GM12878 (cell line): Measurements from ENCODE around the gene CXCL17. TPM values are rescaled to one million over a fixed set of nuclear protein-coding genes. Genes with fewer than 3 reads are reported as not detected.
"Not testable (repeated sequence)": the region's sequence is repeated elsewhere in the genome, so short reads cannot be mapped to it uniquely, and the experiment has no call there.

Experiments
- ATAC-seq: fragments of 200-7000 bp; cut with Tn5 transposase; 3 replicates; pipeline ENCODE4 v1.9.1; 2020; ENCODE audit warnings: mild to moderate bottlenecking, moderate library complexity
- BruUV-seq: library from RNA; stranded (reverse); fragments of 400-500 nt; replicated peaks from 2 replicates; lab custom pipeline; 2021; lab: Mats Ljungman, UMichigan
- CTCF ChIA-PET: fragments of 300-600 bp; sonication (Branson Sonifier 250); formaldehyde crosslinking; extraction: SDS; loops from one replicate; lab custom pipeline; 2021; ENCODE audit warnings: inconsistent platforms; lab: Yijun Ruan, JAX
- POLR2A ChIA-PET: fragments of 350-600 bp; formaldehyde crosslinking; extraction: SDS; loops from one replicate; lab custom pipeline; 2021; ENCODE audit warnings: inconsistent platforms; lab: Charles Lee
- RAD21 ChIA-PET: fragments of 300-600 bp; sonication (Branson Sonifier 250); formaldehyde crosslinking; loops from one replicate; lab custom pipeline; 2023; ENCODE audit warnings: antibody characterized with exemption; ENCODE audit not compliant: unreplicated experiment; lab: Charles Lee
- SMC1A ChIA-PET: fragments of 300-600 bp; sonication (Branson Sonifier 250); formaldehyde crosslinking; loops from one replicate; lab custom pipeline; 2023; ENCODE audit not compliant: unreplicated experiment, uncharacterized antibody; lab: Charles Lee
- DNase-seq: peaks from one replicate; pipeline ENCODE4 v3.0.0-alpha.2; 2011; ENCODE audit warnings: low read depth, low spot score
- FAIRE-seq: peaks from 3 replicates; lab custom pipeline; 2011; peaks lifted over from hg19 to GRCh38; lab: Jason Lieb, UNC
- H2AFZ ChIP-seq: 2 replicates; pipeline ENCODE4 v1.6.0; 2011; ENCODE audit warnings: low read depth, low read length, control low read depth; ENCODE audit not compliant: control insufficient read depth
- H3K27ac ChIP-seq: 2 replicates; pipeline ENCODE4 v1.5.1; 2011; ENCODE audit warnings: control low read depth; ENCODE audit not compliant: control insufficient read depth, insufficient read depth
- H3K27me3 ChIP-seq, 2 experiments: replicated peaks in 1 of 2; 2 replicates each; pipeline versions ENCODE4 v1.6.0 to v1.6.1; 2011; ENCODE audit warnings: low read length in 1 of 2; ENCODE audit not compliant: control insufficient read depth in 2 of 2, insufficient read depth in 2 of 2
- H3K36me3 ChIP-seq, 2 experiments: 2 replicates each; pipeline ENCODE4 v1.5.1; 2011; ENCODE audit warnings: low read length in 1 of 2; ENCODE audit not compliant: control insufficient read depth in 2 of 2, insufficient read depth in 2 of 2
- H3K4me1 ChIP-seq: 2 replicates; pipeline ENCODE4 v1.6.1; 2011; ENCODE audit warnings: mild to moderate bottlenecking, low read length, moderate library complexity, mixed read lengths; ENCODE audit not compliant: control insufficient read depth, insufficient read depth
- H3K4me2 ChIP-seq: 2 replicates; pipeline ENCODE4 v1.6.0; 2011; ENCODE audit warnings: control low read depth; ENCODE audit not compliant: control insufficient read depth, insufficient read depth
- H3K4me3 ChIP-seq: fragments of 200-600 bp; sonication (generic); 2 replicates; pipeline ENCODE4 v1.5.1; 2016
- H3K79me2 ChIP-seq: 2 replicates; pipeline ENCODE4 v1.6.0; 2011; ENCODE audit warnings: low read length; ENCODE audit not compliant: control insufficient read depth, insufficient read depth
- H3K9ac ChIP-seq: 2 replicates; pipeline ENCODE4 v1.8.0; 2011; ENCODE audit warnings: low read length, control low read depth, mixed read lengths; ENCODE audit not compliant: control insufficient read depth, insufficient read depth
- H3K9me3 ChIP-seq: replicated peaks from 3 replicates; pipeline ENCODE4 v1.5.1; 2011; ENCODE audit warnings: mild to moderate bottlenecking, low read length; ENCODE audit not compliant: control insufficient read depth, insufficient read depth
- H4K20me1 ChIP-seq: 2 replicates; pipeline ENCODE4 v1.6.0; 2011; ENCODE audit not compliant: control insufficient read depth, insufficient read depth
- CREM ChIP-seq: IDR thresholded peaks from 2 replicates; pipeline ENCODE4 v1.6.1; 2014; ENCODE audit warnings: antibody characterized with exemption, low read depth
- EGR1 ChIP-seq, 2 experiments: IDR thresholded peaks; 1 replicate in 1 of 2; 2 replicates in 1 of 2; pipeline ENCODE4 v1.6.1; 2011 to 2012; ENCODE audit warnings: low read depth in 2 of 2, low read length in 2 of 2, borderline replicate concordance in 1 of 2, mild to moderate bottlenecking in 1 of 2, moderate library complexity in 1 of 2
- FOXM1 ChIP-seq: IDR thresholded peaks from 2 replicates; pipeline ENCODE4 v1.6.1; 2012; ENCODE audit warnings: low read depth, mild to moderate bottlenecking, inconsistent platforms, low read length, moderate library complexity
- KLF5 ChIP-seq: fragments of 450-650 bp; IDR thresholded peaks from 2 replicates; pipeline ENCODE4 v1.6.1; 2014; ENCODE audit warnings: mild to moderate bottlenecking; ENCODE audit not compliant: partially characterized antibody
- TARDBP ChIP-seq: IDR thresholded peaks from 2 replicates; pipeline ENCODE4 v1.6.1; 2016; ENCODE audit warnings: borderline replicate concordance
- YBX1 ChIP-seq: fragments of 450-650 bp; IDR thresholded peaks from 2 replicates; pipeline ENCODE4 v1.6.1; 2016; ENCODE audit warnings: antibody characterized with exemption
- ZNF207 ChIP-seq: fragments of 450-650 bp; IDR thresholded peaks from 2 replicates; pipeline ENCODE4 v1.6.1; 2014; ENCODE audit warnings: antibody characterized with exemption, mild to moderate bottlenecking, borderline replicate concordance
- WGBS: methylation state at CpG from one replicate; pipeline ENCODE4 v1.1.6; 2016; ENCODE audit warnings: low lambda C conversion rate; ENCODE audit not compliant: insufficient replicate concordance, insufficient coverage; ENCODE audit errors: missing lambda C conversion rate; 5-methylcytosine and 5-hydroxymethylcytosine counted together
- in situ Hi-C: fragments of 300-500 bp; cut with MboI; formaldehyde crosslinking; loops from 9 replicates; pipeline ENCODE4 v1.14.3; 2018; ENCODE audit warnings: mixed read lengths
- intact Hi-C: fragments of 100-400 bp; cut with micrococcal nuclease; formaldehyde crosslinking; loops from one replicate; pipeline ENCODE4 v1.14.2; 2022; ENCODE audit not compliant: unreplicated experiment
- polyA plus RNA-seq, 11 experiments: library from polyadenylated mRNA; depleted of rRNA in 4 of 11; unstranded in 6 of 11; stranded (reverse) in 5 of 11; fragments of >200 nt; fragmentation: Nextera tagmentation in 4 of 11; fragmentation: Illumina TruSeq in 1 of 11; extraction: Ambion mirVana in 4 of 11; extraction: Trizol in 1 of 11; gene quantifications; 1 replicate in 1 of 11; 2 replicates in 10 of 11; pipeline versions ENCODE4 v1.2.1 to v1.2.3, GENCODE V29; 2011 to 2016; ENCODE audit warnings: inconsistent platforms in 2 of 11, missing spikeins in 2 of 11, low read depth in 1 of 11
- total RNA-seq, 4 experiments: library from RNA; depleted of rRNA in 3 of 4; stranded (reverse); fragments of >200 nt in 3 of 4; fragmentation: Illumina TruSeq in 1 of 4; extraction: Trizol in 1 of 4; gene quantifications; 2 replicates each; pipeline versions ENCODE4 v1.2.1 to v1.2.3, GENCODE V29; 2013 to 2021
- TF ChIP-seq, protein P1 (sequence below): fragments of 450-650 bp; IDR thresholded peaks from 2 replicates; pipeline ENCODE4 v1.6.1; 2018; ENCODE audit warnings: borderline replicate concordance, mild to moderate bottlenecking; ENCODE audit not compliant: partially characterized antibody

The CXCL17 gene
- total and polyA plus RNA-seq, 10 of the 15 experiments (the other 5 are each of a cell fraction or from before 2014, with no cell fraction given), result 0.13 to 0.24 (median 0.15) TPM; not detected in 7

DNA sequence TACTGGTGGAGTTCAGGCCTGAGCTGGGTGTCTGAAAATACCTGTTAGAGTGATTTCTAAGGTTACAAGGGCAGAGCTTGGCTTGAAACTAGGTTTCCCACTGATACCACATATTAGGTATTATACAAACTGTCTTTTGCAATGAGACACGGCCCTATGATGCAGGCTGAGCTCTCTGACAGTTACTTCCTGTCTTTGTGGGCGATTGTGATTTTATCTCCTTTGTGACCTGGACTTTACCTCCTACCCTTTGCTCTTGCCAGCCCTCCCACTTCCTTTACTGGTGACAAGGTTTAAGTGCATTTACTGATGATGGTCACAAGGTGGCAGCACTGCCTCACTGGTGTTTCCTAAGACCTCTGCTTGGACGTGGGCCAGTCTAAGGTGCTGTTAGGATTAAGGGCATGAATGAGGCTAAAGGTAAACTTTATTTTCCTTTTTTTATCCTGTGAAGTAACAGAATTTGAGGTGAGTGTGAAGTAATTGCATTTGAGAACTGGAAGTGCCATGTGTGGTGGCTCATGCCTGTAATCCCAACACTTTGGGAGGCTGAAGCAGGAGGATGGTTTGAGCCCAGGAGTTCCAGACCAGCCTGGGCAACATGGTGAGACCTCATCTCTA, 7.7 kb upstream of the CXCL17 start (continued):
- TF ChIP-seq YBX1, result no peak
- TF ChIP-seq, protein P1, sequence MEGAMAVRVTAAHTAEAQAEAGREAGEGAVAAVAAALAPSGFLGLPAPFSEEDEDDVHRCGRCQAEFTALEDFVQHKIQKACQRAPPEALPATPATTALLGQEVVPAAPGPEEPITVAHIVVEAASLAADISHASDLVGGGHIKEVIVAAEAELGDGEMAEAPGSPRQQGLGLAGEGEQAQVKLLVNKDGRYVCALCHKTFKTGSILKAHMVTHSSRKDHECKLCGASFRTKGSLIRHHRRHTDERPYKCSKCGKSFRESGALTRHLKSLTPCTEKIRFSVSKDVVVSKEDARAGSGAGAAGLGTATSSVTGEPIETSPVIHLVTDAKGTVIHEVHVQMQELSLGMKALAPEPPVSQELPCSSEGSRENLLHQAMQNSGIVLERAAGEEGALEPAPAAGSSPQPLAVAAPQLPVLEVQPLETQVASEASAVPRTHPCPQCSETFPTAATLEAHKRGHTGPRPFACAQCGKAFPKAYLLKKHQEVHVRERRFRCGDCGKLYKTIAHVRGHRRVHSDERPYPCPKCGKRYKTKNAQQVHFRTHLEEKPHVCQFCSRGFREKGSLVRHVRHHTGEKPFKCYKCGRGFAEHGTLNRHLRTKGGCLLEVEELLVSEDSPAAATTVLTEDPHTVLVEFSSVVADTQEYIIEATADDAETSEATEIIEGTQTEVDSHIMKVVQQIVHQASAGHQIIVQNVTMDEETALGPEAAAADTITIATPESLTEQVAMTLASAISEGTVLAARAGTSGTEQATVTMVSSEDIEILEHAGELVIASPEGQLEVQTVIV, result peak; percentile 44
- TF ChIP-seq CREM, result peak; percentile 49; the same call in 1 of the 2 replicates
- peak; percentile 38 for TF ChIP-seq KLF5
- TF ChIP-seq ZNF207, result no peak; the same call in 1 of the 2 replicates
- peak; percentile 59 for TF ChIP-seq FOXM1
- TF ChIP-seq EGR1 (IDR thresholded peaks at IDR 0.05; ENCODE audit: borderline replicate concordance in 1 of 2, low read depth in 2 of 2, low read length in 2 of 2), result peak in 1 of 2 experiments; percentile 31; a peak in 1 of 3 replicates
- TF ChIP-seq TARDBP, result no peak

DNA sequence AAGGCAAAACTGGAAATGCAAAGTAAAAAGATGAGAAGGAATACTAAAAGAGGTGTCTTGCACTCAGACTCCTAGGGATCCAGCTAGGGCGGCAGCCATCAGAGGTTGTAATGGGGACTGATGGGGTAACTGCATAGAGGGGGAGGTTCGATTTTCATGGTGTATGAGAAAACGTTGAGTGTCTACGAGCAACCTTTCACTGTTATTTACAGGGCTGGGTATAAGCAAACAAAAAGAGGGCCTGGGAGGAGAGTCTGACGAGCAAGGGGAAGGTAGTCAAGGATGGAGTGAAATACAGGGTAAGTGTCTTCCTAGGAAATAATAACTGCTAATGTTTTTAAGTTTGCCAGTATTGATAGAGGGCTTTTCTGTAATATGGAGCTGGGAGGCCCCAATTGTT, 5.6 kb upstream of the CXCL17 start:
- ATAC-seq, H3K27ac ChIP-seq, H3K4me2 ChIP-seq, in situ Hi-C loops, H2AFZ ChIP-seq, H3K36me3 ChIP-seq, H4K20me1 ChIP-seq, H3K9me3 ChIP-seq, POLR2A ChIA-PET, intact Hi-C loops, BruUV-seq, DNase-seq, H3K4me1 ChIP-seq, FAIRE-seq, H3K79me2 ChIP-seq, H3K4me3 ChIP-seq, H3K27me3 ChIP-seq, H3K9ac ChIP-seq: not testable (repeated sequence)
- WGBS, result 26% methylated on average over 5 of the region's 5 CpGs
- ChIA-PET RAD21 (interaction anchor here (6.3 kb wide), 1 partner anchor 81 kb away, joined by 177 read pairs; the partner anchor contains the start of gene CEACAM1), CTCF (interaction anchor here (1.0 to 6.5 kb wide), 4 partner anchors 7 to 80 kb away, joined by 4 to 250 read pairs (median 34); partner anchors contain the start of gene CEACAM1), SMC1A (interaction anchor here (0.6 to 5.8 kb wide), 3 partner anchors 60 to 284 kb away, joined by 3 to 193 read pairs (median 3); partner anchors contain the start of gene CEACAM1)
